ENCODE data around the gene TRABD.

The TRABD gene

GRCh38 chr22:50219800-50220602 is 34.3 kb downstream of the TRABD start:
- no peaks in the 10 kb centered on the region for H3K4me1 ChIP-seq
- no peak for TF ChIP-seq CTCF (IDR thresholded peaks at IDR 0.05)
- intact Hi-C loops (cut with DNase I; ENCODE audit: low total_unique reads) = no loop called here

GRCh38 chr22:50220603-50221409 is 35.1 kb downstream of the TRABD start:
- intact Hi-C loops (cut with DNase I; ENCODE audit: low total_unique reads) = no loop called here
- TF ChIP-seq CTCF (IDR thresholded peaks at IDR 0.05) = no peak
- no peak overlapping the region for H3K27ac ChIP-seq
- DNase-seq = no peak
- H3K4me1 ChIP-seq = no peaks in the 10 kb centered on the region
- H3K27me3 ChIP-seq = no peaks in the 10 kb centered on the region
- H3K36me3 ChIP-seq = peaks cover 79 to 100% (median 94%) of the 10 kb centered on the region in 3 donors
- no peaks in the 10 kb centered on the region for H3K9me3 ChIP-seq
- no peak overlapping the region for H3K4me3 ChIP-seq

More at GRCh38 chr22:50219800-50220602, 34.3 kb downstream of the TRABD start:
- Histone ChIP-seq H3K27me3 (no peaks in the 10 kb centered on the region), H3K36me3 (peaks cover 75 to 100% (median 95%) of the 10 kb centered on the region in 3 donors), H3K4me3 (no peak overlapping the region), H3K9me3 (no peaks in the 10 kb centered on the region), H3K27ac (no peak overlapping the region)
- no peak for DNase-seq

GRCh38 chr22:50221410-50222300 is 35.9 kb downstream of the TRABD start:
- TF ChIP-seq CTCF (IDR thresholded peaks at IDR 0.05) = no peak
- intact Hi-C loops (cut with DNase I; ENCODE audit: low total_unique reads) = no loop called here
- no peak overlapping the region for H3K4me3 ChIP-seq
- H3K27ac ChIP-seq = no peak overlapping the region
- H3K36me3 ChIP-seq = peaks cover 79 to 100% (median 94%) of the 10 kb centered on the region in 3 donors
- H3K4me1 ChIP-seq = no peaks in the 10 kb centered on the region
- DNase-seq = no peak
- H3K9me3 ChIP-seq = no peaks in the 10 kb centered on the region
- H3K27me3 ChIP-seq = no peaks in the 10 kb centered on the region

GRCh38 chr22:50222508-50222907 is 36.8 kb downstream of the TRABD start:
- Histone ChIP-seq H3K27me3 (no peaks in the 10 kb centered on the region), H3K36me3 (peaks cover 77 to 100% (median 93%) of the 10 kb centered on the region in 3 donors), H3K4me3 (no peak overlapping the region), H3K9me3 (no peaks in the 10 kb centered on the region), H3K4me1 (no peaks in the 10 kb centered on the region), H3K27ac (no peak overlapping the region)
- no peak for TF ChIP-seq CTCF (IDR thresholded peaks at IDR 0.05)
- intact Hi-C loops (cut with DNase I; ENCODE audit: low total_unique reads) = no loop called here
- DNase-seq = no peak

GRCh38 chr22:50224071-50224470 is 38.4 kb downstream of the TRABD start:
- H3K27ac ChIP-seq = no peak overlapping the region
- H3K9me3 ChIP-seq = no peaks in the 10 kb centered on the region
- H3K4me3 ChIP-seq = no peak overlapping the region
- intact Hi-C loops (cut with DNase I; ENCODE audit: low total_unique reads) = no loop called here
- no peaks in the 10 kb centered on the region for H3K4me1 ChIP-seq
- no peak for DNase-seq
- peaks cover 69 to 100% (median 93%) of the 10 kb centered on the region in 3 donors for H3K36me3 ChIP-seq
- TF ChIP-seq CTCF (IDR thresholded peaks at IDR 0.05) = no peak
- H3K27me3 ChIP-seq = no peaks in the 10 kb centered on the region
